ENCODE data around the gene FNDC3B.

DNA sequence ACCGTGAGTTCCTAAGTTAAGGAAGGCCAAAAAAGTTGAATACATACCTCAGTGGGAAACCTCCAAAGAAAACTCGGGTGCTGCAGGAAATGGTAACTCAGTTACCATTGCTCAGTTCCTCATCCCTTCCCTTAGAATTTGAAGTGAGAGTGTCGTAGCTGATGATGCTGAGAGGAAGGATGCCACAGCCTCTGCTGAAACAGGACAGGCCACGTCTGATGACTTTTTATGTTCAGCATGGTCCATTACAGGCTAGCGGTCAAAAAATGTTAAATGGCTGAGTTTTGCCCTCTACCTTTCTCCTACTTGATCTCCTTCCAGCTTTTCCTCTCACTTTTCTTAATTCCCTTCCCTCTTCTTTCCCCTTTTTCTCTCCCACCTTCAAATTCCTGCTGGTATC, 273.3 kb downstream of the FNDC3B start:
- TF ChIP-seq, protein P1, sequence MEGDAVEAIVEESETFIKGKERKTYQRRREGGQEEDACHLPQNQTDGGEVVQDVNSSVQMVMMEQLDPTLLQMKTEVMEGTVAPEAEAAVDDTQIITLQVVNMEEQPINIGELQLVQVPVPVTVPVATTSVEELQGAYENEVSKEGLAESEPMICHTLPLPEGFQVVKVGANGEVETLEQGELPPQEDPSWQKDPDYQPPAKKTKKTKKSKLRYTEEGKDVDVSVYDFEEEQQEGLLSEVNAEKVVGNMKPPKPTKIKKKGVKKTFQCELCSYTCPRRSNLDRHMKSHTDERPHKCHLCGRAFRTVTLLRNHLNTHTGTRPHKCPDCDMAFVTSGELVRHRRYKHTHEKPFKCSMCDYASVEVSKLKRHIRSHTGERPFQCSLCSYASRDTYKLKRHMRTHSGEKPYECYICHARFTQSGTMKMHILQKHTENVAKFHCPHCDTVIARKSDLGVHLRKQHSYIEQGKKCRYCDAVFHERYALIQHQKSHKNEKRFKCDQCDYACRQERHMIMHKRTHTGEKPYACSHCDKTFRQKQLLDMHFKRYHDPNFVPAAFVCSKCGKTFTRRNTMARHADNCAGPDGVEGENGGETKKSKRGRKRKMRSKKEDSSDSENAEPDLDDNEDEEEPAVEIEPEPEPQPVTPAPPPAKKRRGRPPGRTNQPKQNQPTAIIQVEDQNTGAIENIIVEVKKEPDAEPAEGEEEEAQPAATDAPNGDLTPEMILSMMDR (IDR thresholded peaks at IDR 0.05) = no peak
- TF ChIP-seq POLR2AphosphoS5 (IDR thresholded peaks at IDR 0.05) = no peak
- TF ChIP-seq EP300 (IDR thresholded peaks at IDR 0.05) = no peak
- TF ChIP-seq POLR2A (IDR thresholded peaks at IDR 0.05; ENCODE audit: low read depth) = no peak

All from esophagus muscularis mucosa (tissue), 4 donors.